Testis (tissue), 3 donors: ENCODE data around the gene LRRTM4. TPM values are rescaled to one million over a fixed set of nuclear protein-coding genes. Genes with fewer than 3 reads are reported as not detected.

Source experiments
- DNase-seq: peaks from one replicate; pipeline ENCODE4 v3.0.0-alpha.2; 2019
- H3K27ac ChIP-seq, 2 donors: fragments of 200-600 bp; sonication (generic); one replicate each; pipeline ENCODE4 v1.5.1; 2019
- H3K27me3 ChIP-seq: fragments of 200-600 bp; sonication (generic); one replicate; pipeline ENCODE4 v1.5.1; 2019
- H3K36me3 ChIP-seq: fragments of 200-600 bp; sonication (generic); one replicate; pipeline ENCODE4 v1.5.1; 2017; ENCODE audit warnings: low read depth; ENCODE audit errors: missing control alignments
- H3K4me1 ChIP-seq: fragments of 200-600 bp; sonication (generic); one replicate; pipeline ENCODE4 v1.5.1; 2019
- H3K4me3 ChIP-seq, 2 donors: fragments of 200-600 bp; sonication (generic); one replicate each; pipeline ENCODE4 v1.5.1; 2017 to 2019
- H3K9me3 ChIP-seq: fragments of 200-600 bp; sonication (generic); one replicate; pipeline ENCODE4 v1.5.1; 2017
- POLR2A ChIP-seq: fragments of 450-650 bp; IDR thresholded peaks from one replicate; pipeline ENCODE4 v1.6.1; 2017; ENCODE audit warnings: antibody characterized with exemption, mild to moderate bottlenecking, moderate library complexity
- WGBS, 2 donors: methylation state at CpG; one replicate each; pipeline ENCODE4 v1.1.5; 2018; 5-methylcytosine and 5-hydroxymethylcytosine counted together
- intact Hi-C: fragments of 100-400 bp; cut with DNase I; formaldehyde crosslinking; loops from one replicate; pipeline ENCODE4 v1.15.1; 2023; ENCODE audit warnings: low total_unique reads
- polyA plus RNA-seq: library from polyadenylated mRNA; stranded (reverse); fragments of 350-450 nt; fragmentation: Illumina TruSeq; extraction: RNeasy Lipid Tissue Mini Kit (QIAGEN cat#74804); gene quantifications from one replicate; pipeline ENCODE4 v1.2.3, GENCODE V29; 2014; ENCODE audit warnings: low read depth, low replicate concordance; ENCODE audit not compliant: insufficient read depth
- total RNA-seq, 2 donors: library from RNA; depleted of rRNA; stranded (reverse); fragments of >200 nt; gene quantifications; one replicate each; pipeline ENCODE4 v1.2.3, GENCODE V29; 2016
- TF ChIP-seq, protein P1 (sequence below), 3 experiments: fragments of 450-650 bp in 2 of 3; fragments of 200-600 bp in 1 of 3; sonication (generic) in 1 of 3; IDR thresholded peaks; one replicate each; pipeline ENCODE4 v1.5.1; 2016 to 2019; ENCODE audit warnings: antibody characterized with exemption in 3 of 3, mild to moderate bottlenecking in 2 of 3, moderate library complexity in 1 of 3

The LRRTM4 gene
- total and polyA plus RNA-seq, 3 donors from 2014 or later: 0.08 to 0.19 (median 0.13) TPM

DNA sequence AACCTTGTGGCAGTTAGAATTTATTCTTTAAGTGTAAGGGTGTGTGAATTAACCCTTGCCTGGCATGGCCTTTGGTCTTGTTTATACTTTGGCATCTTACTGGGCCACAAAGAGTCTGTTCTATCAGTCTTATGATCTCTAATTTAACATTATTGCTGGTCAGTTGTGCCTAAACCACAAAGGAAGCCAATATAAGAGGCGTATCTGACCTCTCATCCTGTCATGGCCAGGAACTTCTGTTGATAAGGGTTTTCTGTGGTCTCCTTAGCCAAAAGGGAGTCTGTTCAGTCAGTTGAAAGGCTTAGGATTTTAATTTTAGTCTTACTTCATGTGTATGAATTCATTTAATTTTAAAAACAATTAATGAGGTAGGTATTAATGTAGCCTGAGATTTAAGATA lies 127.2 kb downstream of the LRRTM4 start:
- WGBS, 2 donors: 40 to 83% methylated on average over 1 of the region's 1 CpG
- no peak for DNase-seq
- H3K27me3 ChIP-seq: no peaks in the 10 kb centered on the region
- no peak overlapping the region for H3K27ac ChIP-seq
- TF ChIP-seq POLR2A: no peak
- TF ChIP-seq, protein P1, sequence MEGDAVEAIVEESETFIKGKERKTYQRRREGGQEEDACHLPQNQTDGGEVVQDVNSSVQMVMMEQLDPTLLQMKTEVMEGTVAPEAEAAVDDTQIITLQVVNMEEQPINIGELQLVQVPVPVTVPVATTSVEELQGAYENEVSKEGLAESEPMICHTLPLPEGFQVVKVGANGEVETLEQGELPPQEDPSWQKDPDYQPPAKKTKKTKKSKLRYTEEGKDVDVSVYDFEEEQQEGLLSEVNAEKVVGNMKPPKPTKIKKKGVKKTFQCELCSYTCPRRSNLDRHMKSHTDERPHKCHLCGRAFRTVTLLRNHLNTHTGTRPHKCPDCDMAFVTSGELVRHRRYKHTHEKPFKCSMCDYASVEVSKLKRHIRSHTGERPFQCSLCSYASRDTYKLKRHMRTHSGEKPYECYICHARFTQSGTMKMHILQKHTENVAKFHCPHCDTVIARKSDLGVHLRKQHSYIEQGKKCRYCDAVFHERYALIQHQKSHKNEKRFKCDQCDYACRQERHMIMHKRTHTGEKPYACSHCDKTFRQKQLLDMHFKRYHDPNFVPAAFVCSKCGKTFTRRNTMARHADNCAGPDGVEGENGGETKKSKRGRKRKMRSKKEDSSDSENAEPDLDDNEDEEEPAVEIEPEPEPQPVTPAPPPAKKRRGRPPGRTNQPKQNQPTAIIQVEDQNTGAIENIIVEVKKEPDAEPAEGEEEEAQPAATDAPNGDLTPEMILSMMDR (IDR thresholded peaks at IDR 0.05): no peak
- no peaks in the 10 kb centered on the region for H3K36me3 ChIP-seq
- H3K4me1 ChIP-seq: no peaks in the 10 kb centered on the region
- intact Hi-C loops: no loop called here
- H3K9me3 ChIP-seq: no peaks in the 10 kb centered on the region
- no peak overlapping the region for H3K4me3 ChIP-seq

DNA sequence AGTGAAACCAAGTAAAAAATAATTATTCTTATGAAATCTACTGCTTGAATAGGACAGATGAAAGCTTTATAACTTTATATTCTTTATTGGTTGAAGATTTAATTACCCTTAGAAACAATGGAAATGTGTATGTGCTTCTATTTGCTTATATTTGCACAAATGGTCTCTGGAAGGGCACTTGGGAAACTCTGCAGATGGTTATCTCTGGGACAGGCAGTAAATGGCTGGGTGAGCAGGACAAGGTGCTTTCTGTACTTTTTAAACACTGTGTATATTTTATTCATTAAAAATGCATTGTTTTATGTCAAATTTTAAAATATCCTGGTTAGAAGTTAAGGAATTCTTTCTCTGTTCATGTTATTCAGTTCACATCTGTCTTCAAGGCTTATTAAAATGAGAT lies 131.1 kb downstream of the LRRTM4 start:
- no peak for TF ChIP-seq POLR2A
- TF ChIP-seq, protein P1 (IDR thresholded peaks at IDR 0.05): no peak
- intact Hi-C loops: no loop called here

GRCh38 chr2:77387324-77387723 lies 134.9 kb downstream of the LRRTM4 start:
- Histone ChIP-seq H3K27ac (no peak overlapping the region), H3K9me3 (no peaks in the 10 kb centered on the region), H3K4me1 (no peaks in the 10 kb centered on the region), H3K4me3 (no peak overlapping the region), H3K36me3 (no peaks in the 10 kb centered on the region), H3K27me3 (no peaks in the 10 kb centered on the region)
- TF ChIP-seq POLR2A: no peak
- TF ChIP-seq, protein P1 (IDR thresholded peaks at IDR 0.05): no peak
- no peak for DNase-seq
- intact Hi-C loops: no loop called here
- 71 to 83% methylated on average over 3 of the region's 3 CpGs for WGBS, 2 donors

More for the DNA sequence above, 131.1 kb downstream of the LRRTM4 start:
- no peak for DNase-seq
- Histone ChIP-seq H3K4me3 (no peak overlapping the region), H3K27me3 (no peaks in the 10 kb centered on the region), H3K27ac (no peak overlapping the region), H3K36me3 (no peaks in the 10 kb centered on the region), H3K4me1 (no peaks in the 10 kb centered on the region), H3K9me3 (no peaks in the 10 kb centered on the region)

DNA sequence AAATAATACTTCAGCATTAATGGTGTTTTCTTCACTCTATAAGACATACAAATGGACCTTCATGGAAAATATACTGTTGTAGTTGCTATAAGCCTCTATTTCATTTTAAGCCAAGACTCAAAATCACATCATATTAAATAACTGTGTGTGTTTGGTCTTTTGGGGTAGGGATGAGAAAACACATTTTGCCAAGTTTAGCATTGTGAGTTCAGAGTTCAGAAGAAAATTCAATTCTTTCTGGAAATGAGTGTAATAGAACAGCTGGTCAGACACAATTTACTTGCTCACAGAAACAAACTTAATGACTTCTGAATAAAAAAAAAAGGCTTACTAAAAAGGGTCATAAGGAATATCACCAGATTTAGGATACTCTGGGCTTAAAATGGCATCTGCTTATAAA lies 149.5 kb downstream of the LRRTM4 start:
- Histone ChIP-seq H3K4me1 (no peaks in the 10 kb centered on the region), H3K9me3 (no peaks in the 10 kb centered on the region), H3K27me3 (no peaks in the 10 kb centered on the region), H3K27ac (no peak overlapping the region), H3K4me3 (no peak overlapping the region), H3K36me3 (no peaks in the 10 kb centered on the region)
- TF ChIP-seq, protein P1 (IDR thresholded peaks at IDR 0.05): no peak
- no peak for TF ChIP-seq POLR2A
- no peak for DNase-seq
- intact Hi-C loops: no loop called here

- Histone ChIP-seq H3K4me1 (no peaks in the 10 kb centered on the region), H3K27ac (no peak overlapping the region), H3K27me3 (no peaks in the 10 kb centered on the region), H3K9me3 (no peaks in the 10 kb centered on the region), H3K4me3 (no peak overlapping the region), H3K36me3 (no peaks in the 10 kb centered on the region)
- TF ChIP-seq POLR2A: no peak
- TF ChIP-seq, protein P1 (IDR thresholded peaks at IDR 0.05): no peak
- WGBS, 2 donors: 88 to 92% methylated on average over 3 of the region's 3 CpGs
- no peak for DNase-seq
- intact Hi-C loops: no loop called here
These were observed 151.7 kb downstream of the LRRTM4 start for GRCh38 chr2:77370511-77370910.
